ENCODE results near the gene PREB.

- no peak for TF ChIP-seq GATA3 (IDR thresholded peaks at IDR 0.05; ENCODE audit: low read depth, low read length)
- no peak for TF ChIP-seq GATA2 (IDR thresholded peaks at IDR 0.05; ENCODE audit: low read depth, low read length)
These were observed 45.8 kb downstream of the PREB start for GRCh38 chr2:27088634-27089033.
